ENCODE measurements around the gene COL2A1. TPM values are rescaled to one million over a fixed set of nuclear protein-coding genes. Genes with fewer than 3 reads are reported as not detected.

The COL2A1 gene
- total RNA-seq, 2 experiments from 2014 or later: 0.34 TPM; not detected in 1

DNA sequence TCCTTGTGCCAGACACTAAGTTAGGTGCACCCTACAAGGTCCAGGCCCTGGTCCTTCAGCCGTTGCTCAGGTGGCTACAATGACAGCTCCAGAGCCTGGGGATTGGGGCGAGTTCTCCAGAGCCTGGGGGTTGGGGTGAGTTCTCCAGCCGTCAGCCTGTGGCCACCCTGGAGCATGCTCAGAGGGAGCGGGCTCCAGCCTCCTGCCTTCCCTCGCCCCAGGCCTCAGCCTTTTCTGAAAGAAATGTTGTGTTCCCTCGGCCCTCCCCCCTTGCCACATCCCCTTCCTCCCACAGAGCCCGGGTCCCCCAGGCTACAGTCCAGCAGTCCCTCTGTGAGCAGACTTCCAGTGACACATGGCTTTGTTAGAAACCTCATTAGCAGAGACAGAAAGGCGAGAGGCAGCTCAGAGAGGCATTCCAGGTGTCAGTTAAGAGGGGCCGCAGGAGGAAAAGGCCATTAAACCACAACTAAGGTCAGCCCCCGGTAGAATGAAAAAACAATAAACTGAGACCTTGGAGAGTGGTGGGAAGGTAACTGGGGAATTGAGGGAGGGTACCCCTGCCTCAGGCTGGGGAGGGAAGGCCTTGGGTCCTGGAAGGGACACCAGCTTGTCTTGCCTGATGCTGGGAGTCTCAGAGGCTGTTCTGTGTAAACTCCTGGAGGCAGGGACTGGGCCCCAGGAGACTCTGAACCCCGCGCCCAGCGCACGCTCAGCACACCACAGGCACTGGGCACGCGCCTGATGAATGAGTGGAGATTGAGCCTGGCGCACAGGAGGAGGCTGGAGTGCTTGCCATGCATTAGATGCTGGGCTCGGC, 23.1 kb upstream of the COL2A1 start:
- no peak for DNase-seq
- ChIA-PET POLR2A (interaction anchor here (0.5 kb wide), 1 partner anchor 169 kb away, joined by 3 read pairs; no protein-coding TSS in a partner anchor), CTCF (no interaction called here)
- ATAC-seq: no peak
- Mint-ChIP-seq H3K36me3 (ENCODE audit: low read depth) (no peaks in the 10 kb centered on the region), H3K27ac (no peak overlapping the region), H3K4me1 (ENCODE audit: low read depth) (no peaks in the 10 kb centered on the region), H3K4me3 (no peak overlapping the region), H3K9me3 (no peaks in the 10 kb centered on the region), H3K27me3 (no peaks in the 10 kb centered on the region)
- TF ChIP-seq, protein P1, sequence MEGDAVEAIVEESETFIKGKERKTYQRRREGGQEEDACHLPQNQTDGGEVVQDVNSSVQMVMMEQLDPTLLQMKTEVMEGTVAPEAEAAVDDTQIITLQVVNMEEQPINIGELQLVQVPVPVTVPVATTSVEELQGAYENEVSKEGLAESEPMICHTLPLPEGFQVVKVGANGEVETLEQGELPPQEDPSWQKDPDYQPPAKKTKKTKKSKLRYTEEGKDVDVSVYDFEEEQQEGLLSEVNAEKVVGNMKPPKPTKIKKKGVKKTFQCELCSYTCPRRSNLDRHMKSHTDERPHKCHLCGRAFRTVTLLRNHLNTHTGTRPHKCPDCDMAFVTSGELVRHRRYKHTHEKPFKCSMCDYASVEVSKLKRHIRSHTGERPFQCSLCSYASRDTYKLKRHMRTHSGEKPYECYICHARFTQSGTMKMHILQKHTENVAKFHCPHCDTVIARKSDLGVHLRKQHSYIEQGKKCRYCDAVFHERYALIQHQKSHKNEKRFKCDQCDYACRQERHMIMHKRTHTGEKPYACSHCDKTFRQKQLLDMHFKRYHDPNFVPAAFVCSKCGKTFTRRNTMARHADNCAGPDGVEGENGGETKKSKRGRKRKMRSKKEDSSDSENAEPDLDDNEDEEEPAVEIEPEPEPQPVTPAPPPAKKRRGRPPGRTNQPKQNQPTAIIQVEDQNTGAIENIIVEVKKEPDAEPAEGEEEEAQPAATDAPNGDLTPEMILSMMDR (IDR thresholded peaks at IDR 0.05): no peak
- intact Hi-C loops (cut with micrococcal nuclease): no loop called here

DNA sequence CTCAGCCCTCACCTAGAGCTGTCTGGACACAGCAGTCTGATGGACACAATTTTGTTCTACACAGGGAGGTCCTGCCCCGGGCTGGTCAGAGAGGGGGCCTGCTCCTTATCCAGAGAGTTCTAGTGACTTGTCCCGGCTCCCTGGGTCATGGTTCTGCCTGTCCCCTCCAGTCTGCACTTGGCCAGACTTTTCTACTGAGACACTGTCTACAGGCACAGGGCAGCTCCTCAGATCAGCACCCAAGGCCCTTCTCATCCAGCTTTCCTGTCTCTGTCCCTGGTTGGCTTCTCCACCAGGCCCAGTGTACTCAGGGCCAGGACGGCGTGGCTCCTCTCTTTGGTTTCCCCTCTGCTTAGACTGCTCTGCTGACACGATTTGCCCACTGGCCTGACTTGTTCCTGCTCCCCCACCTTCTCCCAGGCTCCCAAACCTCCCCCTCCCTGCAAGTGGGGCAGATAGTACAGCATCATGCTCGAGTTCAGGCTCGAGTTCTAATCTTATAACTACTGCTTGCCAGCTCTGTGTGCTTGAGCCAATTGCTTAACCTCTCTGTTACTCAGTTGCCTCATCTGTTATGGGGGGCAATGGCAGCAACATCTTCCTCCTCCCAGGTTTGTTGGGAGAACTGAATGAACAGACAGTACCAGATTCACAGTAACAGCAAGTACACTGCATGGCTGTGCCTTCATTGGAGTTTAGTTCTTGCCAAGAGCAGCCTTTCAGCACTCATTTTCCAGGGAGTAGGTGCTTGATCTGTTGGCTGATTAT, 22.0 kb upstream of the COL2A1 start:
- ChIA-PET POLR2A (no interaction called here), CTCF (interaction anchor here (0.7 kb wide), 1 partner anchor 77 kb away, joined by 3 read pairs; no protein-coding TSS in a partner anchor)
- H3K27ac Mint-ChIP-seq: no peak overlapping the region
- no peaks in the 10 kb centered on the region for H3K9me3 Mint-ChIP-seq
- DNase-seq: no peak
- TF ChIP-seq, protein P1 (IDR thresholded peaks at IDR 0.05): no peak
- H3K27me3 Mint-ChIP-seq: peaks cover 5% of the 10 kb centered on the region
- no peak overlapping the region for H3K4me3 Mint-ChIP-seq
- intact Hi-C loops (cut with micrococcal nuclease): no loop called here
- H3K4me1 Mint-ChIP-seq (ENCODE audit: low read depth): no peaks in the 10 kb centered on the region
- ATAC-seq: no peak
- no peaks in the 10 kb centered on the region for H3K36me3 Mint-ChIP-seq (ENCODE audit: low read depth)

DNA sequence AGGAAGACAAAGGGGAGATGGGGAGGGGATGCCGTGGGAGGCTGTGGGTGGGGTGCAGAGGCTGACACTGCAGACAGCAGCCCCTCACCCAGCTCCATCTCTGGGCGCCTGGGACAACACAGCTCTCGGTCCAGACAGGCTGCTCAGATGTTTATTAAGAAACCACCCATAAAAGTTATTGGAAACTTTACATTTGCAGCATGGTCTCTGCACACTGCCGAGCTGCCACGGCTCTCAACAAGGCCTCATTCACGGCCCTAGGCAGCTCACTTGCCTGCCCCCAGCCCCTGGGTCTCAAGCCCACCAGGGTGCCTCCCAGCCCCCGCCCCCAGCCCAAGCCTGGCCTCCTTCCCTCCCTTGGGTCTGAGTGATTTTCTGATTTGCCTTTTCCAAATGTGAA, 21.0 kb upstream of the COL2A1 start:
- Mint-ChIP-seq H3K9me3 (no peaks in the 10 kb centered on the region), H3K36me3 (ENCODE audit: low read depth) (no peaks in the 10 kb centered on the region), H3K4me3 (no peak overlapping the region), H3K27ac (no peak overlapping the region), H3K27me3 (peaks cover 5% of the 10 kb centered on the region), H3K4me1 (ENCODE audit: low read depth) (no peaks in the 10 kb centered on the region)
- DNase-seq (no peak), ATAC-seq (no peak)
- ChIA-PET CTCF (no interaction called here), POLR2A (no interaction called here)
- intact Hi-C loops (cut with micrococcal nuclease): no loop called here
- TF ChIP-seq, protein P1 (IDR thresholded peaks at IDR 0.05): no peak

DNA sequence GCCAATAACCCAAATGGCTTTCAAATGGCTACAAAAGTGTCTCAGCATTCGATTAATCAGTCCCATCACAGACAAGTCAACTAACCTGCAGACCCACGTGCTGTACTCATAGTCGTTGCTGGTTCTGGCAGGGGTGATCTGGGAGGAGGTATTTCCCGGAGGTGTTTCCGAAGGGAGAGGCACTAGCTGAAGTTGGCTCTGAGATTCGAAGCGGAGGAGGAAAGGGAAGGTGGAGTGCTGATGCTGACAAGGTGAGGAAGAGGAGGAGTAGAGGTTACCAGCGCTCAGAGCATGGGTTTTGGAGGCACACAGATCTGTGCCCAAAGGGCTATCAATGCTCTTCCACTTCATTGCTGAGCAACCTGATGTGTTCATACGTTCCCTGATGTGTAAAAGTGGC, 20.5 kb upstream of the COL2A1 start:
- POLR2A ChIA-PET: no interaction called here
- CTCF ChIA-PET: no interaction called here

More for the DNA sequence above, 20.5 kb upstream of the COL2A1 start:
- Mint-ChIP-seq H3K4me1 (ENCODE audit: low read depth) (no peaks in the 10 kb centered on the region), H3K36me3 (ENCODE audit: low read depth) (no peaks in the 10 kb centered on the region), H3K4me3 (no peak overlapping the region), H3K9me3 (no peaks in the 10 kb centered on the region), H3K27ac (no peak overlapping the region), H3K27me3 (peaks cover 5% of the 10 kb centered on the region)
- ATAC-seq (no peak), DNase-seq (no peak)
- TF ChIP-seq, protein P1 (IDR thresholded peaks at IDR 0.05): no peak
- intact Hi-C loops (cut with micrococcal nuclease): no loop called here
